ENCODE measurements around the gene LPCAT1.
"Not testable (repeated sequence)": the region's sequence is repeated elsewhere in the genome, so short reads cannot be mapped to it uniquely, and the experiment has no call there.

Gene LPCAT1, protein sequence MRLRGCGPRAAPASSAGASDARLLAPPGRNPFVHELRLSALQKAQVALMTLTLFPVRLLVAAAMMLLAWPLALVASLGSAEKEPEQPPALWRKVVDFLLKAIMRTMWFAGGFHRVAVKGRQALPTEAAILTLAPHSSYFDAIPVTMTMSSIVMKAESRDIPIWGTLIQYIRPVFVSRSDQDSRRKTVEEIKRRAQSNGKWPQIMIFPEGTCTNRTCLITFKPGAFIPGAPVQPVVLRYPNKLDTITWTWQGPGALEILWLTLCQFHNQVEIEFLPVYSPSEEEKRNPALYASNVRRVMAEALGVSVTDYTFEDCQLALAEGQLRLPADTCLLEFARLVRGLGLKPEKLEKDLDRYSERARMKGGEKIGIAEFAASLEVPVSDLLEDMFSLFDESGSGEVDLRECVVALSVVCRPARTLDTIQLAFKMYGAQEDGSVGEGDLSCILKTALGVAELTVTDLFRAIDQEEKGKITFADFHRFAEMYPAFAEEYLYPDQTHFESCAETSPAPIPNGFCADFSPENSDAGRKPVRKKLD

DNA sequence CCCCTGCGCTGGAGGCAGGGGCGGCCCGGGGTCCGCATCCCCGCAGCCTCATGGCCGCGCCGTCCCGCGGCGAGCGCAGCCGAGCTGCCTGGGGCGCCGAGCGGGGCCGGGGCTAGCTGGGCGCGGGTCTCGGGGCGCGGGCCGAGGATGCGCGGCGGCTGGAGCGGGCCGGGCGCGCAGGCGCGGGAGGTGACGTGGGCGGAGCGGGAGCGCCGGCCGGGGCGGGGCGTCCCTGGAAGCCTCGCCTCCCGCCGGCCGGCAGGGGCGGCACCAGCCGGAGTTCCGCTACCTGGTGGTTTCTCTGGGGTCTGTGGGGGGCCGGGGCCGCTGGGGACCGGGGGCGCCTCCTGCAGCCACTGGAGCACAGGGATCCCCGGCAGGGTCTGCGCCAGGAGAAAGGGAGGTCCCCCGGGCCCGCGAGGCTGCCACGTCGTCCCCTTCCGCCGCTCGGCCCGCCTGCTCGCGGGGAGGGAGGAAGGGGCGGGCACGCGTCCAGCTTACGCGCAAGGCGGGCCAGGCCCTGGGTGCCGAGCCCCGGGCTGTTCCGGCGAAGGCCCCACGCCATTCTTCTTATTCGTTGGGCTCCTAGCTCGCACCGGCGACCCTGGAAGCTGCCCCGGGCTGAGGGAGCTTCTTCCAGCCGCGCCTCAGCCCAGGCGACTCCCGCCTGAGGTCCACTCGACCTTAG, at the start of gene LPCAT1:
TSS of gene LPCAT1 (minus strand) at position 168 of the 688 bp plus-strand sequence. CDS start at position 52, 116 bp downstream.
- DNase-seq: peak; percentile 73 to 76

DNA sequence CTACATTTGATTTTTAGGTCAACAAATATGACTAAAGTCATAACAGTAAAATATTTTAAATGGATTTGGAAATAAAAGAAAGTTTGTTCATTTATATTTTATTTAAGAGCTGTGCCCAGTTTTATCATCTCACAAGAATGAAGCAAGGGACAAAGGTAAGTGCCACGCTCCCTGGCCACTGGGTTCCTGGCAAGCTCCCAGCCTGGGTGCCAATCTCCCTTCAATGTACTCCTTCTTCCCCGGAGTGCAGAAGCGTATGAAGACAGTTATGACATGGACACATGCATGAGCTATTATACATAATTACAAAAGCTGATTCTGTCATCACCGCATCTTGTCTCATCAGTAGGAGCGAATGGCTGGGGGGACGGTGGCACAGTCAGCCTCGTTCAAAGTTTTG, 48.1 kb upstream of the LPCAT1 start:
- not testable (repeated sequence) for DNase-seq

DNA sequence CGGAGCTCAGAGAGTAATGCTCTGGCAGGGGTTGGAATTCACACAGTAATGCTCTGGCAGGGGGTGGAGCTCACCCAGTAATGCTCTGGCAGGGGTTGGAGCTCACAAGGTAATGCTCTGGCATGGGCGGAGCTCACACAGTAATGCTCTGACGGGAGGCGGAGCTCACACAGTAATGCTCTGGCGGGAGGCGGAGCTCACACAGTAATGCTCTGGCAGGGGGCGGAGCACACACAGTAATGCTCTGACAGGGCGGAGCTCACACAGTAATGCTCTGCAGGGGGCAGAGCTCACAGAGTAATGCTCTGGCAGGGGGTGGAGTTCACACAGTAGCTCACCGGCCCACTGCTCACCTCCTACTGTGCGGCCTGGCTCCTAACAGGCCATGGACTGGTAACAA, 47.2 kb upstream of the LPCAT1 start:
- DNase-seq: no peak

DNA sequence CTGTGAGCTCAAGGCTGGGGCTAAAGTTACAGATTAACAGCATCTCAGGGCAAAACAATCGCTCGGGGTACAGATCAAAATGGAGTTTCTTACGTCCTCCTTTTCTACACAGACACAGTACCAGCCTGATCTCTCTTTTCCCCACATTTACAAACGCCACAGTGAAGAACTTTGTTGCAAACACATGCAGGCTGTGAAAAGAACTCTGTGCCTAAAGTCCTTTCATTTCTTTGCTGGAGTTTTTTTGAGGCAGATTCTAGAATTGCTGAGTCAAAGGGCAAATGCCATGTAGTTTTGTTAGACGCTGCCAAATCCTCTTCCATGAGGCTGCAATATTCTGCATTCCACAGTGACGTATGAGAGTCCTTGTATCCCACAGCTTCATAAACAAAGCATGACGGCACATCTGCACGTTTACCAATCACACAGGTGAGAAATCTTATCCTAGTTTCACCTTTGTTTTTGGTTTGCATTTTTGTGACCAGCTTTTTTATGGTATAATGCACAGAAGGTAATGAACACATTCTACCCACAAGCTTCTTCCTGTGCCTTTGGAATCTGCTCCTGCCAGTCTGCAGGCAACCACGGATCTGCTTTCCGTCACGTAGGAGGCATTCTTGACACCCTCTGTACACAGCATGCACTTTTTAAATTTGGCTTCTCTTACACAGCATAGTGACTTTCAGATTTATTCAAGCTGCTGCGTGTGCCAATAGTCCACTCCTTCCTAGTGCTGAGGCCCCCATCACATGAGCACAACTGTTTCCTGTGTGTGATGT, 44.6 kb upstream of the LPCAT1 start:
- no peak for DNase-seq

DNA sequence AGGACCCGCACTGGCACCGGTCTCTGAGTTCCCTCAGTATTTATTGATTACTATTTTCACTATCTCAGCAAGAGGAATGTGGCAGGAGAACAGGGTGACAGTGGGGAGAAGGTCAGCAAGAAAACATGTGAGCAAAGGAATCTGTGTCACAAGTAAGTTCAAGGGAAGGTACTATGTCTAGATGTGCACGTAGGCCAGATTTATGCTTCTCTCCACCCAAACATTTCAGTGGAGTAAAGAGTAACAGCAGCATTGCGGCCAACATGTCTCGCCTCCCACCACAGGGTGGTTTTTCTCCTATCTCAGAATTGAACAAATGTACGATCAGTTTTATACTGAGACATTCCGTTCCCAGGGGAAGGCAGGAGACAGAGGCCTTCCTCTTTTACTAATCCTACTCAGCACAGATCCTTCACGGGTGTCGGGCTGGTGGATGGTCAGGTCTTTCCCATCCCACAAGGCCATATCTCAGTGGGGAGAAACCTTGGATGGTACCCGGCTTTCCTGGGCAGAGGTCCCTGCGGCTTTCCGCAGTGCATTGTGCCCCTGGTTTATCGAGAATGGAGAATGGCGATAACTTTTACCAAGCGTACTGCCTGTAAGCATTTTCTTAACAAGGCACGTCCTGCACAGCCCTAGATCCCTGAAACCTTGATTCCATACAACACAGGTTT, 43.9 kb upstream of the LPCAT1 start:
- not testable (repeated sequence) for DNase-seq

DNA sequence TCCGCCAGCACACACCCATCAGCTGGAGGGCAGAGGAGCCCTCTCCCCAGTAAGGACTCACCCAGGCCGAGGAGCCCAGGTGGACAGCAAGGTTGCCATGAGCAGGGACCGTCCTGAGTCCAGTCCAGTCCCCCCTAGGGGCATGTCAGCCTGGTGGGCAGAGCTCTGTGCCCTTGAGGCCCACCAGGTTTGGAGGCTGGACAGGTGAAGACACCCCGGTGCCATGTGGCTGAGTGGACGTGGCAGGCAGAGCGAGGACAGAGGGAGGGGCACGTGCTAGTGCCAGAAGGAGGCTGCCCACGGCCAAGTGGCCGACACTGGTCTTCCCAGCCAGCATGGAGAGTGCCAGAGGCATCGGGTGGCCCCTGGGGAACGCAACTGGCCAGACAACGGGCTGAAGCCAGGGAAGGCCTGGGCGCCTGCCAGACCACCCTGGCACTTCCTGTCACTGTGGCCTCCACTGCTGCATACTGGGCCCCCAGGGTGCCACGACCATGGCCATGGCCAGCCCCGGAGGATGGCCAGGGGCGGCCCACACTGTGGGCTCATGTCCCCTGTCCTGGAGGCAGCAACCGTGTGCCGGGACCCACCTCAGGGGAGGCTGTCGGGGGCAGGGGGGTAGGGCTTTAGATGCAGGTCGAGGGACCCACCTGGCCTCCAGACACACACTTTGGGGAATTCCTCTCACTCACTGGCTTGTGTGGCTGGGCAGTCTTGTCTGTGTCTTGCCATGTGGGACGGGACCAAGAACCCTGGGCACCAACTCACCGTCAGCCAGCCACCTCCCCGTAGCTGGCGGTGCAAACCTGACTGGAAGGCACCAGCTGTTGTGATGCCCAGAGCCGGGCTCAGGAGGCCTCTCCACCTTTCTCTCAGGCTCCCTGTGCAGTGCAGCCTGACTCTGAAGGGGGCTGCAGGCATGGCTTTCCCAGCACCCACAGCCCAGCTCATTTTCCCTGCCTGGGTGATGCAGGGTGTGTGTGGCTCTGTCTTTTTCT, 42.3 kb upstream of the LPCAT1 start:
- DNase-seq: no peak

DNA sequence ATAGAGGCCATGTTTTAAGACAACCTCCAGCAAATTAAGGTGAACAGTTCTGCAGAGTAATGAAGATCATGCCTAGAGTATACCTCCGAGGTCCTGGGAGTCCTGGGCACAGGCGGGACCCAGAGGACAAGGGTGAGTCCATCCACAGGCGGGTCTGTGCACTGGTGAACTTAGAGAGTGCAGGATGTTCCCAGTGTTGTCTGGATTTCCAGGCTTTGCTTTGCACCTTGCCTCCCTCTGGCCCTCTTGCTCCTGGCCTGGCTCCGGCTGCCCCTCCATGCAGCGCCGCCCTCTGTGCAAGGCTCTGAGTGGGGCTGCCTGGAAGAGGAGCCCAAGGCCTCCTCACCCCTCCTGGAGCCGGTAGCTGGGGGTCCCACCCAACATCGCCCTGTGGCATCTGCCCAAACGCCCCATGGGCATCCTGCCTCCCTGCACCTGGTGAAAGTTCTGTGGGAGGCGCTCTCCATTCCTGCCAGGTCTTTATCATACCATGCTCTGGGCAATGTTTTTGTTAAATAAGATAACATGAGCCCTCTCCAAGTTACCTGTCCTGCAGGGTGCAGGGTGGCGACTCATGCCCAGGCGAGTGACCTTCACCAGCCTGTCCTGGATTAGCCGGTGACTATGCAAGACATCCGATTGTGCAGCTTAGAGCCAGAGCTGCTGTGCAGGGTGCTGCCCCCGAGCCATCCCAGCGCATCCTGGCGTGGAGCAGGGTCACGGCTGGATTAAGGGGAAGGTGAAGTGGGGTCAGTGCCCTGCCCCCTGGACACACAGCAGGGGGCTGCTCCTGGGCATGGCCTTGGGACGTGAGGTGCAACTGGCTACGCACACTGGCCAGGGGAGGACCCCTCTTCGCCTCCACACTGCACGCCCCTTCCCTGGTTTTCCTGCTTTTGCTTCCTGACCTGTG, 41.3 kb upstream of the LPCAT1 start:
- DNase-seq: no peak

DNA sequence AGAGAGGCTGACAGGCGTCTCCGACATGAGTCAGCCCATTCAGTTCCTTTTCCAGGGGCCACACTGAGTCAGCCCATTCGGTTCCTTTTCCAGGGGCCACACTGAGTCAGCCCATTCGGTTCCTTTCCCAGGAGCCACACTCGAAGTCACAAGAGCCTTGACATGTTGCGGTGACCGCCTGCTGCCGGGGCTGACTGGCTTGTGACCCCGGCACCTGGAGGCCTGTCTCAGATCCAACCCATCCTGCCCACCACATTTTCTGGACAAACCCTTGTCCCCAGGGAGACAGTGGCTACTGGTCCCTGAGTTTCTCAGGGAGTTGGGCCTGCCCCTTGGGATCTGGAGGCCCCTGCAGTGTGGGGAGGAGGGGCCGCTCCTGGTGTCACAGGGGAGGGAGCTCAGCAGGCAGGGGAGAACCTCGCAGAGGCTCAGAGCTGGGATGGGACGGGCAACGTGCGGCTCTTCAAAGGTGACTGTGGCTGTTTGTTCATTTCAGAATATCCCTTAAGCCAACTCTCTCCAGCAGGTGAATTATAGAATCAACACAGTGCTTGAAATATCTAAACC, 40.5 kb upstream of the LPCAT1 start:
- DNase-seq: no peak

DNA sequence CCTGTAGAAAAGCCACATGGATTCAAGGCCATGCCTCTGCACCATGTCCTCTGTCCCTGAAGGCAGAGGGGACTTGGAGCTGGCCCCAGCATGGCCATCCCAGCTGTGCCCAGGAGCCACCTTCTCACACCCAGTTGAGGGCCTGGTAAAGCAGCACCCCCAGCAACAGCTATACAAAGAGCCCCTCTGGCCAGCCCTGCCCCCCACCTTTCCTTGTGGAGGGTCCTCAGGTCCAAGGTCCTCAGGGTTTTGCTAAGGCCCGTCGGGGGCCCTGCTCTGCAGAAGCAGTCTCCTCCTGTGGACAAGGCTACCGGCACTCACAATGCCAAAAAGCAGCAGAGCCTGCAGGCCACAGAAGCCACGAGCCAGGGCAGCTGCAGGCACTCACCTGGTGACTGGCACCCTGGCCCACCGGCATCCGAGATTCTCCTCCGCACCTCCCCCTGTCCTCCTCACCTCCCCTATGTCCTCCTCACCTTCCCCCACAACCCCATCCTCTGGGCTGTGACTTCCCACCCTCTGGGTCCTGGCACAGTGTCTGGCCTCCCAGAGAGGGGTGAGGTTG, 39.9 kb upstream of the LPCAT1 start:
- DNase-seq: no peak

DNA sequence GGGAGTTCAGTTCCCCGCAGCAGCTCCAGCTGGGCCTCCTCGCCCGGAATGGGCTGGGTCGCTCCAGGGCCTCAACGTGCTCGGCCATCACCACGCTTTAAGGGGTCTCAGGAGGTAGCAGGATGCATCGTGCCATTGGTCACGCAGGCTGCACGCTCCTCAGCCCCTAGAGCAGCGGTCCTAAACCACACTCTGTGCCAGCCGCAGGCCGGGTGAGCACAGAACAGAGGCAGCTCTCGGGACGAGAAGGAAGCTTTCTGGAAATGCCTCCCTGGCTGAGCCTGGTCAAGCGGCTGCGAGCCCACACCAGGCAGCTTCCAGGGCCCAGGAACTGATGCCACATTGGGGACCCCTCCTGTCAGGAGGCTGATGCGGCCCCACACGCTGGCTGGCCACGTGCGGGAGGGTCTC, 39.3 kb upstream of the LPCAT1 start:
- no peak for DNase-seq

DNA sequence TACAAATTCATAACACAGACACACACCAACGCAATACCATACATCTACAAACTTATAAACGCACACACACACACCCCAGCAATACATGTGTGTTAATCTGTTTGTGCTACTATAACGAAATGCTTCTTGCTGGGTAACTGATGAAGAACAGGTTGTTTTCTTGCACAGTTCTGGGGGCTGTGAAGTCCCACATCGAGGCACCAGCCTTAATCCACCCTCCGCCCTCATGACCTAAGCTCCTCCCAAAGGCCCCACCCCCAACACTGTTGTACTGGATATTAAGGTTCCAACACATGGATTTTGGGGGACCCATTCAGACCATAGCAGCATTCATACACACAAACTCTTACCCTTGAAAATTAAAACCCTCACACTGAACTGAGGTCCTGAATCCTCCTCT, 38.8 kb upstream of the LPCAT1 start:
- DNase-seq: no peak

DNA sequence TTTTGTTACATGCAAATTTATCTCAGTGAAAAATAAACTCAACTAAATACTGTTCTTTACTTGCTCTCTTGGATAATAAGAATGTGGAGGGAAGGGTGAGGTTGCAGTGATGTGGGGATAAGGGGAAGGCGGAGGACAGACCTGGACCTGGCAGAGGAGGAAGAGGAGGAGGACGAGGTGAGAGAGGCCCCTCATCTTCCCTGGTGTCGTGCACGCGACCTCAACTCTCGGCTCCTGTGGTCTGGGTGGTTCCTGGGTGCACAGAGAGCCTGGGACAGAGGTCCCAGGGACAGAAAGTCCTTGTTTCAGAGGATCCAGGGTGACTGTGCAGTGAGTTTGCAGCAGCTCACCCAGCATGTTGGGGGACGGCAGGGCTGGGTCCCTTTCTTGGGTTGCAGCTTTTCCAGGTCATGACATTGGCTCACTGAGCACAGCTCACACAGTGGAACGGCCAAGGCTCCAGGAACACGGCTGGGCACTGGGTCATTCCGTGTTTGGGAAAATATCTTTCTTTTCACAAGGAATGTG, 37.7 kb upstream of the LPCAT1 start:
- DNase-seq: no peak

DNA sequence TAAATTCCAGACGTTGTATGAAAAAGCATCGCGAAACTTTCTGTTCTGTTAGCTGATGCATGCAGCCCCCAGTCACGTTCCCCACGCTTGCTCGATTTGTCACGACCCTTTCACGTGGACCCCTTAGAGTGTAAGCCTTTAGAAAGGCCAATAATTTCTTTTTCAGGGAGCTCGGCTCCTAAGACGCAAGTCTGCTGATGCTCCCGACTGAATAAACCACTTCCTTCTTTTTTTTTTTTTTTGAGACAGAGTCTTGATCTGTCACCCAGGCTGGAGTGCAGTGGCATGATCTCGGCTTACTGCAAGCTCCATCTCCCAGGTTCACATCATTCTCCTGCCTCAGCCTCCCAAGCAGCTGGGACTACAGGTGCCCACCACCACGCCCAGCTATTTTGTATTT, 36.7 kb upstream of the LPCAT1 start:
- DNase-seq: not testable (repeated sequence)

DNA sequence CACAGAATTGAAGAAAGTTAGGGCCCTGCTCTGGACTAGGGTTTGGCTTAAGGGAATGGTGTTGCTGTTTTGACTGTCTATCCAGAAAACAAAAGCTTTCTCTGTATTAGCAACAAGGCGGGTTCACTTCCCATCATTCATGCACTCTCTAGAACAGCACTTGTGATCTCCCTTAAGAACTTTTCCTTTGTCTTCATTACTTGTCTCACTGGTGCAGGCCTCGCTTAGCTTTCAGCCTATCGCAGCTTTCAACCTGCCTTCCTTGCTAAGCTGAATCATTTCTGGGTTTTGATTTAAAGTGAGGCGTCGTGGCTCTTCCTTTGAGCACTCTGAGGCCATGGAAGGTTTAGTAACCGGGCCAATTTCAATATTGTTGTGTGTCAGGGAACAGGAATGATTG, 35.2 kb upstream of the LPCAT1 start:
- DNase-seq: no peak

DNA sequence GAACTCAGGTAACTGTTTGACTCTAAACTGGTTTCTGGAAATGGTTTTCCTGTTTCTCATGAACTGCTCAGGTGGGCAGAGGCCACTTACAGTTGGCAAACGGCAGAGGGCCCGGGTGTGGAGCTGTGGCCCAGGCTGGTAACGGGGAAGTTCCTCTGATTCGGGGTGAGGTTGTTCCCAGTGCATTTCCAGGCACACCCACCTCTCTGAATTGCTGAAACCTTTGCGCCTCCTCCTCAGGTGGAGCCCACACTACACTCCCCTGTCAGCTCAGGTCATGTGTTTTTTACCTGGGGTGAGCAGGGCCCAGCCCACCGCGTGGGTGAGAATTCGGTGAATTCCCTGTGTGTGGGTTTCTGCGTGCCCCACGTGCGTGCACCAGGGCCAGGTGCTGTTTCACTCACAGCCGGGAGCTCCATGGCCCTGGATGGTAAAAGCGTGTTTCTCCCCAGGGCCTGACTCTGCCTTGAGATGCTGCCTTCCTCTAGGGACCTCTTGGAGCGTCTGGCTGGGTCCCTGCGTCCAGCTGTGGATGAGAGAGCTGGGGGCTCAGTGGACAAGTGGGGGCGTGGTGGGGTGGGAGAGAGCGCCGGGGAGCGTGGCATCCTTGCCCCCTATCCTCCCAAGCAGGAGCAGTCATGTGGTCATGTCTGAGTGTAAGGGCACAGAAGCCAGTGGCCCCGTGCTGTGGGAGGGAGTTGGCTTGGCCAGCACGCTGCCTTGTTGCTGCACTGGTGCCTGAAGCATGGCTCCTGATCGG, 33.5 kb upstream of the LPCAT1 start:
- DNase-seq: no peak

DNA sequence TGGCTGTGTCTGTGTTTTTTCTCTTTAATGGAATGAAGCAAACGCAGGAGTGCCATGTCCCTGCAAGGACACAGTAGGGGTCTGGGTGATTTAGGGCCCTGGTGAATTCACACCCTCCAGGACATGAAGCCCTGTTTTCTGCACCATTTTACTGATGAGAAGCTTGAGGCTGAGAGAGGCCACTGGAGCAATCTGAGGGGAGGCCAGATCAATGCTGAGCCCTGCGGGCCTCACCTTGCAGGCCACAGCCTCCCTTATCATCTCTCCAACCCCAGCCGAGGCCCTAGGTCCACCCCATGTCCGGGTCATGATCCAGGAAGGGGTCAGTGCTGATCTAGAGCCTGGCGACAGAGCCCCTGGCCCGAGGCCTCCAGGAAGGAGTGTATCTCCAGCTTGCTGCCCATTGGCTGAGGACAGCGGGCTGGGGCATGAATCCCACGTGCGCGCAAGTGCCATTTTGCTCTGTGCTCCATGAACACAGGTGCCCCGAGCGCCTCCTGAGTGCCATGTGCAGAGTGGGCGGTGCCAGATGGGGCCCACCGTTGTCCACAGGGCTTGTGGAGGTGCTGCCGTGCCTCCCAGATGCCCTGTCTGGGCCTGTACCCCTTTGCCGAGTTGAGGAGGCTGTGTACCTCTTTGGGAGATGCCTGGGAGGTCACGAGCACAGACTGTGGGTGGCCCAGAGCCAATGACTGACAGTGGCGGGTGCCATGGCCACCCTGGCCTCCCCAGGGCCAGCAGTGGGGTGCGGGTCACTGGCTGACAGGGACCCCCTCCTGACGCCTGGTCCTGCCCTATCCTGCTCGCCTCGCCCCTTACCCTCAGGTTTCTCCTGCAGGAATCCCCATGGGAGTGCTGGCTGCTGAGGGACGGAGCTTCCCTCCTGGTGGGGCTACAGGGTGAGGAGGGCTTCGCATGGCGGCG, 32.3 kb upstream of the LPCAT1 start:
- no peak for DNase-seq
